GM12892 (cell line): ENCODE measurements around the gene PIP5K1A.
"Not testable (repeated sequence)": the region's sequence is repeated elsewhere in the genome, so short reads cannot be mapped to it uniquely, and the experiment has no call there.

Source experiments
- DNase-seq: peaks from one replicate; pipeline ENCODE4 v3.0.0; 2011; ENCODE audit not compliant: insufficient read length
- FAIRE-seq: peaks from 2 replicates; lab custom pipeline; 2011; peaks lifted over from hg19 to GRCh38; lab: Jason Lieb, UNC
- POLR2A ChIP-seq: IDR thresholded peaks from 2 replicates; pipeline ENCODE4 v1.6.1; 2011; ENCODE audit warnings: low read depth, low read length, control low read depth
- POLR2AphosphoS5 ChIP-seq: IDR thresholded peaks from 2 replicates; pipeline ENCODE4 v1.6.1; 2011; ENCODE audit warnings: low read depth, low read length, control low read depth
- TAF1 ChIP-seq: IDR thresholded peaks from 2 replicates; pipeline ENCODE4 v1.6.1; 2011; ENCODE audit warnings: low read depth, mild to moderate bottlenecking, control low read depth, low read length, borderline replicate concordance

Gene PIP5K1A

GRCh38 chr1:151166505-151166956, 31.8 kb upstream of the PIP5K1A start:
- no peak for DNase-seq
- FAIRE-seq = no peak
- TF ChIP-seq POLR2A = no peak
- no peak for TF ChIP-seq TAF1
- no peak for TF ChIP-seq POLR2AphosphoS5

- FAIRE-seq = no peak
- no peak for TF ChIP-seq POLR2A
- TF ChIP-seq TAF1 = no peak
- no peak for TF ChIP-seq POLR2AphosphoS5
- DNase-seq = no peak
Measured at GRCh38 chr1:151167116-151167515, 31.2 kb upstream of the PIP5K1A start.

GRCh38 chr1:151171190-151171589, 27.2 kb upstream of the PIP5K1A start:
- DNase-seq (no peak), FAIRE-seq (no peak)
- peak; percentile 36 for TF ChIP-seq POLR2AphosphoS5
- no peak for TF ChIP-seq POLR2A

GRCh38 chr1:151175041-151175741, 23.2 kb upstream of the PIP5K1A start:
- DNase-seq = no peak
- no peak for FAIRE-seq
- TF ChIP-seq POLR2AphosphoS5 = no peak
- TF ChIP-seq TAF1 = no peak

GRCh38 chr1:151175863-151176262, 22.5 kb upstream of the PIP5K1A start, which contains the start of gene TMOD4:
Gene TMOD4 (minus strand): TSS chr1:151175981. CDS start chr1:151174875, 1,106 bp downstream.
- peak; percentile 51 for FAIRE-seq
- DNase-seq = no peak

GRCh38 chr1:151176514-151177045, 21.8 kb upstream of the PIP5K1A start:
- TF ChIP-seq TAF1 (no peak), POLR2AphosphoS5 (no peak)
- DNase-seq (no peak), FAIRE-seq (no peak)

More at GRCh38 chr1:151175863-151176262, 22.5 kb upstream of the PIP5K1A start, which contains the start of gene TMOD4:
- TF ChIP-seq TAF1 (no peak), POLR2AphosphoS5 (no peak), POLR2A (no peak)

GRCh38 chr1:151184211-151184610, 14.1 kb upstream of the PIP5K1A start:
- FAIRE-seq (no peak), DNase-seq (no peak)
- TF ChIP-seq TAF1 (no peak), POLR2AphosphoS5 (no peak), POLR2A (no peak)

- DNase-seq (no peak), FAIRE-seq (no peak)
- TF ChIP-seq POLR2A = no peak
- no peak for TF ChIP-seq POLR2AphosphoS5
- no peak for TF ChIP-seq TAF1
Measured at GRCh38 chr1:151187205-151187604, 11.1 kb upstream of the PIP5K1A start.

GRCh38 chr1:151188667-151189066, 9.7 kb upstream of the PIP5K1A start:
- not testable (repeated sequence) for DNase-seq, FAIRE-seq
- 0 out of 2 replicates have a peak, but pooled peaks have one; percentile 20 for TF ChIP-seq POLR2AphosphoS5
- peak; percentile 32; the same call in 1 of the 2 replicates for TF ChIP-seq POLR2A

GRCh38 chr1:151189637-151190445, 8.5 kb upstream of the PIP5K1A start, which contains the start of gene VPS72:
Gene VPS72 (minus strand): TSS chr1:151190197. CDS start chr1:151190121, 76 bp downstream.
- DNase-seq (peak; percentile 86), FAIRE-seq (peak; percentile 60)
- TF ChIP-seq POLR2AphosphoS5 (peak; percentile 92), POLR2A (peak; percentile 90), TAF1 (peak; percentile 93)

GRCh38 chr1:151192047-151192446, 6.3 kb upstream of the PIP5K1A start:
- TF ChIP-seq POLR2A (no peak), TAF1 (no peak), POLR2AphosphoS5 (no peak)
- DNase-seq (no peak), FAIRE-seq (no peak)

- FAIRE-seq (no peak), DNase-seq (no peak)
- TF ChIP-seq POLR2AphosphoS5 (no peak), POLR2A (no peak), TAF1 (no peak)
Measured at GRCh38 chr1:151193304-151193703, 5.0 kb upstream of the PIP5K1A start.

- TF ChIP-seq POLR2AphosphoS5 = no peak
- TF ChIP-seq TAF1 = no peak
- TF ChIP-seq POLR2A = no peak
- FAIRE-seq (no peak), DNase-seq (no peak)
Measured at GRCh38 chr1:151193856-151194255, 4.5 kb upstream of the PIP5K1A start.

- not testable (repeated sequence) for DNase-seq
Measured at GRCh38 chr1:151194894-151195594, 3.3 kb upstream of the PIP5K1A start.

More at GRCh38 chr1:151194894-151195594, 3.3 kb upstream of the PIP5K1A start:
- not testable (repeated sequence) for FAIRE-seq
